GM18951 (cell line): Measurements from ENCODE around the gene GFY.
"Not testable (repeated sequence)": the region's sequence is repeated elsewhere in the genome, so short reads cannot be mapped to it uniquely, and the experiment has no call there.

ENCODE experiments used
- POLR2A ChIP-seq: IDR thresholded peaks from 4 replicates; pipeline ENCODE4 v1.6.1; 2011; ENCODE audit warnings: mild to moderate bottlenecking; ENCODE audit not compliant: insufficient read length, insufficient read depth; ENCODE audit errors: extremely low read depth
- in situ Hi-C: fragments of 300-500 bp; cut with MboI; formaldehyde crosslinking; loops from one replicate; pipeline ENCODE4 v1.12.0; 2022; ENCODE audit warnings: low sequenced_read_pairs, mixed read lengths, inconsistent platforms; ENCODE audit not compliant: unreplicated experiment

The GFY gene

GRCh38 chr19:49448432-49448786 lies 23.2 kb downstream of the GFY start:
- TF ChIP-seq POLR2A: no peak
- in situ Hi-C loops: loop anchor here (10.0 kb wide), 1 partner anchor 54 kb away; no protein-coding TSS in a partner anchor

DNA sequence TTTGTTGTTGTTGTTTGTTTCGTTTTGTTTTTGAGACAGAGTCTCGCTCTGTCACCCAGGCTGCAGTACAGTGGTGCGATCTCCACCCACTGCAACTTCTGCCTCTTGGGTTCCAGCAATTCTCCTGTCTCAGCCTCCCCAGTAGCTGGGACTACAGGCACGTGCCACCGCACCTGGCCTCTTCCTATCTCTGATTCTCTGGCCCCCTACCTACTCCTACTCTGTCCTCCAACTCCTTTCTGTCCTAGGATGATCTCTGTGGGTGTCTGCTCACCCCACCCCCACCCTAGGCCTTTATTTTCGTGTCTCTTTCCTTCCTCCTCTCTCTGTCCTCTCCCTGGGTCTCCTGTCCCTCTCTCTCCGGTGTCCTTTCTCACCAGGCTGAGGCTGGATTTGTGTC lies 25.2 kb downstream of the GFY start:
- in situ Hi-C loops: no loop called here
- TF ChIP-seq POLR2A: no peak

- peak; percentile 73 for TF ChIP-seq POLR2A
- in situ Hi-C loops: no loop called here
These were observed 26.4 kb downstream of the GFY start, which contains the start of gene PIH1D1 for GRCh38 chr19:49451430-49452181. Gene PIH1D1 (minus strand): TSS chr19:49451814. CDS start chr19:49451574, 240 bp downstream.

DNA sequence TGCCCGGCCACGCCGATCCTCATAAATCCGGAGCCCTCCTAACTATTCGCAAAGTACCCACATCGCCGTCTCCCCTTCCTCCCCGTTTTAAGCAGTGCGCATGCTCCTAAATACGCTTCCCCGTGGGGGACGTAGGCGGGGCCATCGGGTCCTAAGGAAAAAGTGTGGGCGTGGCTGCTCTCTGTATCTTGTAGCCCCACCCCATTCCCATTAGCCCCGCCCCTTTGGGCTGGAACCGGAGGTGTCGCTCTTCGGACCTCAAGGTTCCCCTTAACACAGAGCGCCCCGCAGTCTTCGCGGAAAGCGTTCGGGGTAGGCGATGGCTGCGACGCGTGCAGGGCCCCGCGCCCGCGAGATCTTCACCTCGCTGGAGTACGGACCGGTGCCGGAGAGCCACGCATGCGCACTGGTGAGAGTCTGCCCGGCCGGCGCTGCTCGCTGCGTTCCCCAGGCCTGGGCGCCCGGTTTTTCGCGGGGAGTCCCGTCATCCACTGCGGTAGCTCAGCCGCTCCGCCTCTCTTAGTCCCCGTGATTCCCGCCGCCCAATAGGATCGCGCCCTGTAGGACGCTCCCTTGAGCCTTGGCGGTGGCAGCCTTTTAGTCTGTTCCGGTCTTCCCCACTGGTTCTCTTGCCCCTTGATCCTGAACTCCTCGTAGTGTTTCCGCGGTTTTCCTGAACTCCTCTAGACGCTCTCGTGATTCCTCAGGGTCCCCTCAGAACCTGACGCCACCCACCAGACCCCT lies 28.0 kb downstream of the GFY start, which contains the start of gene ALDH16A1:
Gene ALDH16A1, plus strand, starts transcription at position 213 of the 744 bp plus-strand sequence. Its CDS starts 107 bp downstream, at position 320.
- TF ChIP-seq POLR2A: peak; percentile 92
- in situ Hi-C loops: no loop called here

DNA sequence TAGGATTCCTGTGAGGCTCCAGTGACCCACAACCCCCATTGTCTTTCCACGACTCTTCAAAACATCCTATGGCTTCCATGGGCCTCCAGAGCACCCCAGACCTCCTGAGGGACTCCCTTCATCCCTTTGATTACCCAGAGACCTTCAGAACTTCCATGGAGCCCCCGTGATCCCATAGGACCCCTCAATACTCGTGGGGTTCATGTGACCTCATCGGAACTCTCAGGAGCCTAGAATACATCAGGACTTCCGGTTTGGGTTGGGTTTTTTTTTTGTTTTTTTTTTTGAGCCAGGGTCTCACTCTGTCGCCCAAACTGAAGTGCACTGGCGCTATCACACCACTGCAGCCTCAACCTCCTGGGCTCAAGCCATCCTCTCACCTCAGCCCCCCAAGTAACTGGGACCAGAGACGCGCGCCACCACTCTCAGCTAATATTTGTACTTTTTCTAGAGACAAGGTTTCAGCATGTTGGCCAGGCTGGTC lies 28.6 kb downstream of the GFY start:
- in situ Hi-C loops: no loop called here
- TF ChIP-seq POLR2A: no peak

DNA sequence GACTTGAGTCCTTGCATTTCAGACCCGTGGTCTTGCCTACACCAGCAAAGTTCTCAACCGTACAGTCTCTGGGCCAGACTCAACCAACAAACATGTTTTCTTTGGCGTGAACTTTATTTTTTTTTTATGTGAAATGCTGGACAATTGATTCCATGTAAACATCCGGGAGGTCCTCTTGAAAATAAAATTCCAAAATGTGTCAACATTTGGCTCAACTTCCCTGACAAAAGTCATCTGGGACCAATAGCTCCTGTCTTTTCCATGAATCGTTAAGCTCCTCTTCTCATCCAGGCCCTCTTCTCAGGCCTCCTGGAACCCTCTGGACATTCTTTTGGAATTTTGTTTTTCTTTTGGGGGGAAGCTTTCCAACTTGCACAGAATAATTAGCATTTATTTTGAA lies 30.6 kb downstream of the GFY start:
- in situ Hi-C loops: no loop called here
- no peak for TF ChIP-seq POLR2A

DNA sequence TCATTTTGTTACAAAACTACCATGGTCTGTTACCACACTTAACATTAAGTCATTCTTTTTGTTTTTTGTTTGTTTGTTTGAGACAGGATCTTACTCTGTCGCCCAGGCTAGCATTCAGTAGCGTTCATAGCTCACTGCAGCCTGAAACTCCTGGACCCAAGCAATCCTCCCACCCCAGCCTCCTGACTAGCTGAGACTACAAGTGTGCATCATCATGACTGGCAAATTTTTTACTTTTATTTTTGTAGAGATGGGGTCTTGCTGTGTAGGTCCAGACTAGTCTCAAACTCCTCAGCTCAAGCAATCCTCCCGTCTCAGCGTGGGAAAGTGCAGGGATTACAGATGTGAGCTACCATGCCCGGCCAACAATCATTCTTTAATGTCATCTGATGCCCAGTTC lies 31.1 kb downstream of the GFY start:
- in situ Hi-C loops: no loop called here
- no peak for TF ChIP-seq POLR2A

GRCh38 chr19:49458567-49458903 lies 33.3 kb downstream of the GFY start:
- in situ Hi-C loops: no loop called here
- TF ChIP-seq POLR2A: no peak

DNA sequence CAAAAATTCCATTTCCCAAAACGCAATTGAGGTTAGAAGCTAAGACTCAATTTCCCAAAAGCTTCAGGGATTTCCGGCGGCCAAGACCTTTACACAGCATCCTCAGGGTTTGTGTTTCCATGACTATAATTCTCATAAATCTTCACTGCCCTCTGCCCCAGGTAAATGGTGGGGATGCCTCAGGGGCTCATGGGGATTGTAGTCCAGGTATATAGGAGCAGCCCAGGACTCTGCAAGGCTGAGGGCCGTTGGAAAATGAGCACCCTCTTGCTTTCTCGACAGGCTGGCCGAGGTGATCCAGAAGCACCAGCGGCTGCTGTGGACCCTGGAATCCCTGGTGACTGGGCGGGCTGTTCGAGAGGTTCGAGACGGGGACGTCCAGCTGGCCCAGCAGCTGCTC lies 34.2 kb downstream of the GFY start:
- TF ChIP-seq POLR2A: no peak
- in situ Hi-C loops: no loop called here

- in situ Hi-C loops: not testable (repeated sequence)
These were observed 35.9 kb downstream of the GFY start for GRCh38 chr19:49461130-49461529.

DNA sequence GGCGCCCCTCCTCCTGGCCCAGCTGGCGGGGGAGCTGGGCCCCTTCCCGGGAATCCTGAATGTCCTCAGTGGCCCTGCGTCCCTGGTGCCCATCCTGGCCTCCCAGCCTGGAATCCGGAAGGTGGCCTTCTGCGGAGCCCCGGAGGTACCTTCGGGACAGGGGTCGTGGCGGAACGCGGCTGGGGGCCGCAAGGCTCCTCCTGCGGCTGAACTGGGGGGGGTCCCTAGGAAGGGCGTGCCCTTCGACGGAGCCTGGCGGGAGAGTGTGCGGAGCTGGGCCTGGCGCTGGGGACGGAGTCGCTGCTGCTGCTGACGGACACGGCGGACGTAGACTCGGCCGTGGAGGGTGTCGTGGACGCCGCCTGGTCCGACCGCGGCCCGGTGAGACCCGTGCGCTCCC lies 36.5 kb downstream of the GFY start:
- no peak for TF ChIP-seq POLR2A
- in situ Hi-C loops: no loop called here

DNA sequence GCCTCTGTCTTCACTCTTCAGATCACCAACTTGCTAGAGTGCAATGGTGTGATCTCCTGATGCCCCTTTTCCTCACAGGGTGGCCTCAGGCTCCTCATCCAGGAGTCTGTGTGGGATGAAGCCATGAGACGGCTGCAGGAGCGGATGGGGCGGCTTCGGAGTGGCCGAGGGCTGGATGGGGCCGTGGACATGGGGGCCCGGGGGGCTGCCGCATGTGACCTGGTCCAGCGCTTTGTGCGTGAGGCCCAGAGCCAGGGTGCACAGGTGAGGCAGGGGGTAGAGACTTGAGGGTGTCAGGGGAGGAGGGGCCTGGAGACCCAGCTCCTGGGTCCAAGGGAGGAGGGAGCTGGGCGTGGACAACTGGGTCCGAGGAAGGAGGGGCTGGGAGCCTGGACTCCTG lies 37.3 kb downstream of the GFY start:
- in situ Hi-C loops: no loop called here
- TF ChIP-seq POLR2A: no peak

GRCh38 chr19:49463960-49464740 lies 39.0 kb downstream of the GFY start:
- no peak for TF ChIP-seq POLR2A
- in situ Hi-C loops: no loop called here
